HepG2 (cell line): ENCODE measurements around the gene PIRT. TPM values are rescaled to one million over a fixed set of nuclear protein-coding genes. Genes with fewer than 3 reads are reported as not detected.

Experiments used
- ATAC-seq: fragments of 200-7000 bp; cut with Tn5 transposase; 3 replicates; pipeline ENCODE4 v1.9.1; 2020; ENCODE audit warnings: mild to moderate bottlenecking, moderate library complexity
- BruUV-seq: library from RNA; stranded (reverse); fragments of 400-500 nt; replicated peaks from 2 replicates; lab custom pipeline; 2021; lab: Mats Ljungman, UMichigan
- CTCF ChIA-PET: fragments of 300-600 bp; formaldehyde crosslinking; extraction: SDS; loops from one replicate; lab custom pipeline; 2021; ENCODE audit warnings: low total read pairs, inconsistent platforms, low intra/inter-chr PET ratio; lab: Yijun Ruan, JAX
- POLR2A ChIA-PET: fragments of 350-600 bp; sonication (Branson Sonifier 250); formaldehyde crosslinking; loops from one replicate; lab custom pipeline; 2020; ENCODE audit warnings: antibody characterized with exemption, inconsistent platforms; lab: Yijun Ruan, JAX
- DNase-seq: peaks from one replicate; pipeline ENCODE4 v3.0.0-alpha.2; 2015; ENCODE audit warnings: low spot score
- FAIRE-seq: peaks from 3 replicates; lab custom pipeline; 2011; peaks lifted over from hg19 to GRCh38; lab: Jason Lieb, UNC
- H2AFZ ChIP-seq: one replicate; pipeline ENCODE4 v1.6.1; 2011; ENCODE audit warnings: low read length, inconsistent platforms
- H3K27ac ChIP-seq: fragments of 300-600 bp; 3 replicates; pipeline ENCODE4 v1.8.0; 2011; ENCODE audit warnings: mixed run types, mild to moderate bottlenecking, mixed read lengths, low read length, inconsistent platforms; ENCODE audit not compliant: insufficient read depth; ENCODE audit errors: extremely low read length
- H3K27me3 ChIP-seq, 2 experiments: fragments of 200-600 bp in 1 of 2; 2 replicates in 1 of 2; 3 replicates in 1 of 2; pipeline versions ENCODE4 v1.6.0 to v1.8.0; 2011; ENCODE audit warnings: low read length in 2 of 2, mild to moderate bottlenecking in 2 of 2, moderate library complexity in 2 of 2, inconsistent platforms in 1 of 2; ENCODE audit not compliant: insufficient read depth in 2 of 2, control insufficient read depth in 1 of 2
- H3K36me3 ChIP-seq, 2 experiments: fragments of 200-600 bp in 1 of 2; replicated peaks in 1 of 2; 2 replicates in 1 of 2; 3 replicates in 1 of 2; pipeline versions ENCODE4 v1.5.1 to v1.8.0; 2011; ENCODE audit warnings: low read length in 2 of 2, inconsistent platforms in 1 of 2; ENCODE audit not compliant: insufficient read depth in 2 of 2, control insufficient read depth in 1 of 2
- H3K4me1 ChIP-seq: 2 replicates; pipeline ENCODE4 v1.5.1; 2012; ENCODE audit warnings: low read length, inconsistent platforms; ENCODE audit not compliant: insufficient read depth
- H3K4me2 ChIP-seq: 2 replicates; pipeline ENCODE4 v1.6.0; 2011; ENCODE audit warnings: low read depth, low read length, inconsistent platforms
- H3K4me3 ChIP-seq, 3 experiments: fragments of 200-600 bp in 1 of 3; sonication (generic), shearing (Covaris generic) in 1 of 3; replicated peaks in 1 of 3; 2 replicates each; pipeline ENCODE4 v1.5.1; 2011 to 2016; ENCODE audit warnings: low read length in 3 of 3, inconsistent platforms in 2 of 3, low read depth in 2 of 3, mild to moderate bottlenecking in 2 of 3, control low read depth in 1 of 3, mixed read lengths in 1 of 3; ENCODE audit not compliant: insufficient read depth in 1 of 3
- H3K79me2 ChIP-seq: one replicate; pipeline ENCODE4 v1.6.1; 2011; ENCODE audit warnings: low read length, inconsistent platforms; ENCODE audit not compliant: insufficient read depth
- H3K9ac ChIP-seq: 2 replicates; pipeline ENCODE4 v1.6.0; 2011; ENCODE audit warnings: mild to moderate bottlenecking, low read depth, low read length, inconsistent platforms; ENCODE audit not compliant: insufficient read depth
- H3K9me3 ChIP-seq: 2 replicates; pipeline ENCODE4 v1.5.1; 2012; ENCODE audit warnings: mild to moderate bottlenecking, low read length
- H4K20me1 ChIP-seq: 2 replicates; pipeline ENCODE4 v1.6.0; 2011; ENCODE audit warnings: inconsistent platforms, mild to moderate bottlenecking, low read length, moderate library complexity; ENCODE audit not compliant: insufficient read depth
- CTCF ChIP-seq: sonication (generic); formaldehyde crosslinking; IDR thresholded peaks from 2 replicates; pipeline ENCODE4 v1.5.0; 2020; ENCODE audit warnings: mild to moderate bottlenecking, missing genetic modification reagents, moderate library complexity
- EEA1 ChIP-seq: sonication (generic); formaldehyde crosslinking; IDR thresholded peaks from 2 replicates; pipeline ENCODE4 v1.5.1; 2020; ENCODE audit warnings: mild to moderate bottlenecking, missing genetic modification reagents, borderline replicate concordance
- FLYWCH1 ChIP-seq: sonication (generic); formaldehyde crosslinking; IDR thresholded peaks from 2 replicates; pipeline ENCODE4 v1.8.1; 2023; ENCODE audit warnings: mild to moderate bottlenecking, missing genetic modification reagents
- FOXO4 ChIP-seq: sonication (generic); formaldehyde crosslinking; conservative IDR thresholded peaks from 2 replicates; pipeline ENCODE4 v1.8.1; 2023; ENCODE audit warnings: missing genetic modification reagents
- GRHL1 ChIP-seq: sonication (generic); formaldehyde crosslinking; conservative IDR thresholded peaks from 2 replicates; pipeline ENCODE4 v1.8.0; 2022; ENCODE audit warnings: missing genetic modification reagents
- HNRNPK ChIP-seq: fragments of 200-400 bp; formaldehyde crosslinking; IDR thresholded peaks from 2 replicates; pipeline ENCODE4 v1.6.1; 2018; ENCODE audit warnings: low read length, low read depth, moderate library complexity, mild to moderate bottlenecking; ENCODE audit not compliant: poor library complexity, severe bottlenecking
- MIER2 ChIP-seq: IDR thresholded peaks from 2 replicates; pipeline ENCODE4 v1.6.1; 2016; ENCODE audit warnings: missing biosample characterization, missing genetic modification reagents
- PRDM10 ChIP-seq: sonication (generic); formaldehyde crosslinking; IDR thresholded peaks from 2 replicates; pipeline ENCODE4 v1.4.0; 2020; ENCODE audit warnings: low read depth, missing genetic modification reagents
- RAD21 ChIP-seq: fragments of 450-650 bp; formaldehyde crosslinking; IDR thresholded peaks from 2 replicates; pipeline ENCODE4 v1.5.0; 2020; ENCODE audit warnings: mild to moderate bottlenecking
- RFXAP ChIP-seq: sonication (generic); formaldehyde crosslinking; IDR thresholded peaks from 2 replicates; pipeline ENCODE4 v1.4.0; 2020; ENCODE audit warnings: missing genetic modification reagents, borderline replicate concordance
- SUZ12 ChIP-seq: fragments of 150-350 bp; IDR thresholded peaks from 2 replicates; pipeline ENCODE4 v1.6.1; 2014; ENCODE audit warnings: low read depth, low read length
- TEF ChIP-seq: sonication (generic); formaldehyde crosslinking; IDR thresholded peaks from 2 replicates; pipeline ENCODE4 v1.5.0; 2020; ENCODE audit warnings: missing genetic modification reagents
- XRCC5 ChIP-seq: fragments of 200-400 bp; formaldehyde crosslinking; optimal IDR thresholded peaks from 2 replicates; pipeline ENCODE3; 2017; ENCODE audit warnings: mild to moderate bottlenecking, low read length
- ZFP37 ChIP-seq: sonication (generic); formaldehyde crosslinking; IDR thresholded peaks from 2 replicates; pipeline ENCODE4 v1.4.0; 2020; ENCODE audit warnings: missing genetic modification reagents, borderline replicate concordance
- ZNF7 ChIP-seq: IDR thresholded peaks from 2 replicates; pipeline ENCODE4 v1.6.1; 2016; ENCODE audit warnings: missing biosample characterization, missing genetic modification reagents
- WGBS: methylation state at CpG from one replicate; pipeline ENCODE4 v1.1.6; 2017; ENCODE audit warnings: low lambda C conversion rate; 5-methylcytosine and 5-hydroxymethylcytosine counted together
- in situ Hi-C: cut with HindIII; loops from 2 replicates; pipeline ENCODE4 v1.10.0; 2017; ENCODE audit warnings: low pct_unique_long_range_greater_than_20kb; ENCODE audit not compliant: extremely low pct_ligation_motif_present
- intact Hi-C: fragments of 100-400 bp; cut with micrococcal nuclease; formaldehyde crosslinking; loops from one replicate; pipeline ENCODE4 v1.10.0; 2022; ENCODE audit not compliant: unreplicated experiment
- polyA plus RNA-seq, 8 experiments: library from polyadenylated mRNA; depleted of rRNA in 3 of 8; stranded (reverse) in 7 of 8; unstranded in 1 of 8; fragments of >200 nt; fragmentation: Illumina TruSeq in 4 of 8; extraction: Trizol in 4 of 8; gene quantifications; 2 replicates each; pipeline versions ENCODE4 v1.2.1 to v1.2.3, GENCODE V29; 2011 to 2016; ENCODE audit warnings: low read depth in 4 of 8, missing spikeins in 1 of 8, mixed read lengths in 1 of 8; ENCODE audit not compliant: insufficient read depth in 1 of 8
- total RNA-seq, 5 experiments: library from RNA; depleted of rRNA; stranded (reverse); fragments of >200 nt; fragmentation: Illumina TruSeq; extraction: Trizol; gene quantifications; 2 replicates each; pipeline ENCODE4 v1.2.3, GENCODE V29; 2016; ENCODE audit warnings: low read depth in 1 of 5

Gene PIRT
- total and polyA plus RNA-seq, 2 of the 13 experiments (the other 11 are each of a cell fraction or from before 2014, with no cell fraction given), result not detected

GRCh38 chr17:10875984-10876555 is 38.2 kb upstream of the PIRT start:
- DNase-seq, result peak; percentile 40
- ChIA-PET CTCF (interaction anchor here (0.9 to 2.4 kb wide), 3 partner anchors 269 to 1110 kb away, joined by 3 to 14 read pairs (median 6); no protein-coding TSS in a partner anchor), POLR2A (no interaction called here)
- H4K20me1 ChIP-seq, result no peaks in the 10 kb centered on the region
- in situ Hi-C loops, result loop anchor here (5.0 to 10.0 kb wide), 4 partner anchors 266 to 1109 kb away; no protein-coding TSS in a partner anchor
- intact Hi-C loops, result loop anchor here (1.0 to 5.0 kb wide), 2 partner anchors 421 to 1111 kb away; no protein-coding TSS in a partner anchor
- BruUV-seq, result no TSS peak
- H3K4me3 ChIP-seq, result no peak overlapping the region
- H3K27ac ChIP-seq, result no peak overlapping the region
- no peak overlapping the region for H2AFZ ChIP-seq
- no peaks in the 10 kb centered on the region for H3K79me2 ChIP-seq
- H3K4me2 ChIP-seq, result no peak overlapping the region
- WGBS, result 0% methylated on average over 7 of the region's 7 CpGs
- ATAC-seq, result peak; percentile 84
- H3K27me3 ChIP-seq, result no peaks in the 10 kb centered on the region
- no peaks in the 10 kb centered on the region for H3K4me1 ChIP-seq
- H3K36me3 ChIP-seq, result no peaks in the 10 kb centered on the region
- H3K9ac ChIP-seq, result no peak overlapping the region
- peak; percentile 23 for FAIRE-seq
- no peaks in the 10 kb centered on the region for H3K9me3 ChIP-seq
- TF ChIP-seq MIER2 (CRISPR knock-in tag), result peak; percentile 61; the same call in 1 of the 2 replicates
- no peak for TF ChIP-seq RFXAP
- TF ChIP-seq GRHL1 (CRISPR knock-in tag), result no peak
- peak; percentile 27 for TF ChIP-seq XRCC5
- no peak for TF ChIP-seq EEA1
- TF ChIP-seq TEF (CRISPR knock-in tag), result no peak
- TF ChIP-seq ZNF7 (CRISPR knock-in tag), result no peak
- TF ChIP-seq FLYWCH1 (CRISPR knock-in tag), result no peak
- no peak for TF ChIP-seq SUZ12
- TF ChIP-seq PRDM10, result no peak
- TF ChIP-seq RAD21 (CRISPR knock-in tag), result peak; percentile 70
- no peak for TF ChIP-seq ZFP37
- TF ChIP-seq HNRNPK, result no peak
- peak; percentile 86 for TF ChIP-seq CTCF (CRISPR knock-in tag)
- no peak for TF ChIP-seq FOXO4 (CRISPR knock-in tag)
